HG03066 (cell line): ENCODE measurements around the gene STH.

Source experiments
- ATAC-seq: cut with Tn5 transposase; IDR thresholded peaks from one replicate; pipeline ENCODE4 v1.9.1; 2021; ENCODE audit warnings: low read depth; ENCODE audit not compliant: unreplicated experiment

Gene STH

DNA sequence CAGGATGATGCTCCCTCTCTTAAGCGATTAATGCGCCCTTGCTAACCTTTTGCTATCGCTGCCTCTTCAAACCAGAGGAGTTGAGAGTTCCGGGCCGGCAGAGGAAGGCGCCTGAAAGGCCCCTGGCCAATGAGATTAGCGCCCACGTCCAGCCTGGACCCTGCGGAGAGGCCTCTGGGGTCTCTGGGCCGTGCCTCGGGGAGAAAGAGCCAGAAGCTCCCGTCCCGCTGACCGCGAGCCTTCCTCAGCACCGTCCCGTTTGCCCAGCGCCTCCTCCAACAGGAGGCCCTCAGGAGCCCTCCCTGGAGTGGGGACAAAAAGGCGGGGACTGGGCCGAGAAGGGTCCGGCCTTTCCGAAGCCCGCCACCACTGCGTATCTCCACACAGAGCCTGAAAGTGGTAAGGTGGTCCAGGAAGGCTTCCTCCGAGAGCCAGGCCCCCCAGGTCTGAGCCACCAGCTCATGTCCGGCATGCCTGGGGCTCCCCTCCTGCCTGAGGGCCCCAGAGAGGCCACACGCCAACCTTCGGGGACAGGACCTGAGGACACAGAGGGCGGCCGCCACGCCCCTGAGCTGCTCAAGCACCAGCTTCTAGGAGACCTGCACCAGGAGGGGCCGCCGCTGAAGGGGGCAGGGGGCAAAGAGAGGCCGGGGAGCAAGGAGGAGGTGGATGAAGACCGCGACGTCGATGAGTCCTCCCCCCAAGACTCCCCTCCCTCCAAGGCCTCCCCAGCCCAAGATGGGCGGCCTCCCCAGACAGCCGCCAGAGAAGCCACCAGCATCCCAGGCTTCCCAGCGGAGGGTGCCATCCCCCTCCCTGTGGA, 16.0 kb upstream of the STH start:
- ATAC-seq = no peak

DNA sequence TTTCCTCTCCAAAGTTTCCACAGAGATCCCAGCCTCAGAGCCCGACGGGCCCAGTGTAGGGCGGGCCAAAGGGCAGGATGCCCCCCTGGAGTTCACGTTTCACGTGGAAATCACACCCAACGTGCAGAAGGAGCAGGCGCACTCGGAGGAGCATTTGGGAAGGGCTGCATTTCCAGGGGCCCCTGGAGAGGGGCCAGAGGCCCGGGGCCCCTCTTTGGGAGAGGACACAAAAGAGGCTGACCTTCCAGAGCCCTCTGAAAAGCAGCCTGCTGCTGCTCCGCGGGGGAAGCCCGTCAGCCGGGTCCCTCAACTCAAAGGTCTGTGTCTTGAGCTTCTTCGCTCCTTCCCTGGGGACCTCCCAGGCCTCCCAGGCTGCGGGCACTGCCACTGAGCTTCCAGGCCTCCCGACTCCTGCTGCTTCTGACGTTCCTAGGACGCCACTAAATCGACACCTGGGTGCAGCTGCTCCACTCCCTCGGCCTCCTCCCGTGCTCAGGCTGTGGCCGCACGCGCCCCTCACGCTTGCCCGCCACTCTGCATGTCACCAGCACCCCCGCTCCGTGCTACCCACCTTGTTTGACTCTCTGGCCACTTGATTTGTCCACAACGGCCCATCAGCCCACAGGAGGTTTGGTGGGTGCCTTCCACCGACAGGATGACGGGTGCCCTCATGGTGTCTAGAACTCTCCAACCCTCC, 15.3 kb upstream of the STH start:
- ATAC-seq = no peak

DNA sequence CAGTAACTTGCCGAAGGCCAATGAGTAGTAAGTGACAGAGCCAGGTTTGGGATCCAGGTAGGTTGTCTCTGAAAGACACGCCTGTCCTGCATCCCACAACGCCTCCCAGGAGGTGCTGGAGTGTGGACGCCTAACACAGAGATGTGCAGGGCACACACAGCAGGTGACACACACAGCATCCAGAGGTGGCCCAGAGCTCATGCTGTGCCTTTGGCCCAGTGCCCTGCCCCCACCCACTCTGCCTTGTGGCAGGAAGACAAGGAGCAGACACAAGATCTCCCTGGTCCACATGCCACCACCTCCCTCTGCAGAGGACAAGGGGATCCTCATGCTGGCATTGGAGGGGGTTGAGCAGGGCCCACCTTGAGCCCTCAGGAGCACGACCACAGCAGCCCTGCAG, 14.7 kb upstream of the STH start:
- no peak for ATAC-seq

DNA sequence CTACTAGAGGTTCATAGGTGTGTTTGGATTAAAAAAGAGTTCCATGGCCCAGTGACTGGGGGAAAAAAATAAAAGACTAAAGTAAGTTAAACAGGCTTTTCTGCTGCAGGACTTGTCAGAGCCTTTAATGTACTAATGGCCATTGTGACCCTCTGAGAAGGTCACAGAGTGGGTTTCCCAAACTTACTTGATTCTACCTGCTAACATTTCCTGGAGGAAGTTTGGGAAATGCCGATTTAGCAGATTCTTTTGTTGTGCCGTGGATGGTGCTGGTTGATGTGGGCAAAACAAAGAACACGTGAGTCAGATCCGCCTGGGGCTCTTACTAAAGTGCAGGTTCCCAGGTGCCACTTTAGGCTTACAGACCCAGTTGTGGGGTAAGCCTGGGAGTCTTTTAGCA, 13.6 kb upstream of the STH start:
- no peak for ATAC-seq

DNA sequence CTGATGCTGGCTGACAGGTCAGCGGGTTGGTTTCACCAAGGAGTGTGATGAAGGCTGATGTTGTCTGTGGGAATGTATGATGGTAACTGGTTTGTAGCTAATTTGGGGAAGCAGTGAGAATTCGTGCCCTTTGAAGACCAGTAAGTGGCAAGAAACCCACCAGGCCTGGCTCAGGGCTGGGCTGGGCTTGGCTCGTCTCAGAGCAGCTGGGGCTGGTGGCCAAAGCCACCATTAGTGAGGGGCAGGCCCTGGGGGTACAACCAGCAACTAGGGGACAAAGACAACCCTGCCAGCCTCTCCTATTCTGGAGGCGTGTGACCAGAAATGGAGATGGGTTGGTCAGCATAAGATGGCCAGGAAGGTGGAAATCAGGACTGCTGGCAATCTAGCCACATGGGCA, 13.0 kb upstream of the STH start:
- no peak for ATAC-seq

GRCh38 chr17:45987706-45988105, 11.3 kb upstream of the STH start:
- no peak for ATAC-seq

- ATAC-seq = no peak
Measured at GRCh38 chr17:45989759-45990158, 9.3 kb upstream of the STH start.

DNA sequence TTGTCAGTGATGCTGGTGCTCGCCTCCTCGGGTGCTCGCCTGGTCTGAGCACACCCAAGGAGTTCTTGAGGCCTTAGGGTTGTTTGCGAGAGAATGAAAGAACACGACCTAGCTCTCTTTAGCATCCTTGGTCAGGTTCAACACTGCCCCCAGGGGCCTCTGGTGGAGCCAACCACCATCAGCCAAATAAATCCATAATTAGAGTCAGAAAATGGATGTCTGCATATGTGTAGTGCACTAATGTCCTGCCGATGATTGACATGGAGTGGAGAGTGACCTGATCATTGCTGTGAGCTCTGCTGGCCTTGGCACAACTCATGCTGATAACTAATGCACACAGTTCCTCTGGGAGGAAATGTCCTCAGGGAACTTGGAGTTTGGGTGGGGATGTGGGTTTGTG, 8.2 kb upstream of the STH start:
- no peak for ATAC-seq

DNA sequence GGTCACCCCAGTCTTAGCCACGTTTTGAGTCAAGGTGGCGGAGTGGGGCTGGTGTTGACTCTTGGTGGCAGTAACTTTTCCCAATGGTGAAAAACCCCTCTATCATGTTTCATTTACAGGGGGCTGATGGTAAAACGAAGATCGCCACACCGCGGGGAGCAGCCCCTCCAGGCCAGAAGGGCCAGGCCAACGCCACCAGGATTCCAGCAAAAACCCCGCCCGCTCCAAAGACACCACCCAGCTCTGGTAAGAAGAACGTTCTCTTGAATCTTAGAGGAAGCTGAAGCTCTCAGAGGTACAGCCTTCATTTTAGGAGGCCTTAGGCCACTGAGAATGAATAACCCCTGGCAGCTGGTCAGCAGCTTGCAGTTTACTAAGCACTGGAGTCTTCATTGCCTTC, 7.7 kb upstream of the STH start:
- ATAC-seq = no peak

- no peak for ATAC-seq
Measured at GRCh38 chr17:45992175-45992574, 6.9 kb upstream of the STH start.

GRCh38 chr17:45992904-45993303, 6.1 kb upstream of the STH start:
- ATAC-seq = no peak

- no peak for ATAC-seq
Measured at GRCh38 chr17:45993962-45994627, 5.0 kb upstream of the STH start.

GRCh38 chr17:45994987-45995386, 4.1 kb upstream of the STH start:
- no peak for ATAC-seq

DNA sequence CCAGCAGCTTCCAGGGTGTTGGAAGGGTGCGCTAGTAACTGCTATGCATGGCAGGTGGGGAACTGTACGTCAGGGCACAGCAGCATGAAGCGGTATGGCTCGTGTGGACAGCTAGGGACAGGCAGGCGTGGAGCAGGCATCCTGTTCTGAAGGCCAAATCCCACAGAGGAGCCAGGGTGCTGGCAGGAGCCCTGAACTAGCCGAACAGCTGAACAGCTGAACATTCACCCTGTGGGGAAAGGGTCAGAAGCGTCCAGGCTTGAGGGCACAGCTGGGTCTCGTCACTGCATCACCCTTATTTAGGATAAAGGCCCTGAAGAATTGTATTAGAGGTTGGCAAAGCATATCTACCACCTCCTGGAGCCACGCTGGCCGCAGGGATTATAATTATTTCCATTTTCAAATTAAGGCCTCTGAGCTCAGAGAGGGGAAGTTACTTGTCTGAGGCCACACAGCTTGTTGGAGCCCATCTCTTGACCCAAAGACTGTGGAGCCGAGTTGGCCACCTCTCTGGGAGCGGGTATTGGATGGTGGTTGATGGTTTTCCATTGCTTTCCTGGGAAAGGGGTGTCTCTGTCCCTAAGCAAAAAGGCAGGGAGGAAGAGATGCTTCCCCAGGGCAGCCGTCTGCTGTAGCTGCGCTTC, 3.3 kb upstream of the STH start:
- no peak for ATAC-seq

DNA sequence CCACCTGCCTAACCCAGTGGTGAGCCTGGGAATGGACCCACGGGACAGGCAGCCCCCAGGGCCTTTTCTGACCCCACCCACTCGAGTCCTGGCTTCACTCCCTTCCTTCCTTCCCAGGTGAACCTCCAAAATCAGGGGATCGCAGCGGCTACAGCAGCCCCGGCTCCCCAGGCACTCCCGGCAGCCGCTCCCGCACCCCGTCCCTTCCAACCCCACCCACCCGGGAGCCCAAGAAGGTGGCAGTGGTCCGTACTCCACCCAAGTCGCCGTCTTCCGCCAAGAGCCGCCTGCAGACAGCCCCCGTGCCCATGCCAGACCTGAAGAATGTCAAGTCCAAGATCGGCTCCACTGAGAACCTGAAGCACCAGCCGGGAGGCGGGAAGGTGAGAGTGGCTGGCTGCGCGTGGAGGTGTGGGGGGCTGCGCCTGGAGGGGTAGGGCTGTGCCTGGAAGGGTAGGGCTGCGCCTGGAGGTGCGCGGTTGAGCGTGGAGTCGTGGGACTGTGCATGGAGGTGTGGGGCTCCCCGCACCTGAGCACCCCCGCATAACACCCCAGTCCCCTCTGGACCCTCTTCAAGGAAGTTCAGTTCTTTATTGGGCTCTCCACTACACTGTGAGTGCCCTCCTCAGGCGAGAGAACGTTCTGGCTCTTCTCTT, 2.6 kb upstream of the STH start:
- ATAC-seq = no peak

DNA sequence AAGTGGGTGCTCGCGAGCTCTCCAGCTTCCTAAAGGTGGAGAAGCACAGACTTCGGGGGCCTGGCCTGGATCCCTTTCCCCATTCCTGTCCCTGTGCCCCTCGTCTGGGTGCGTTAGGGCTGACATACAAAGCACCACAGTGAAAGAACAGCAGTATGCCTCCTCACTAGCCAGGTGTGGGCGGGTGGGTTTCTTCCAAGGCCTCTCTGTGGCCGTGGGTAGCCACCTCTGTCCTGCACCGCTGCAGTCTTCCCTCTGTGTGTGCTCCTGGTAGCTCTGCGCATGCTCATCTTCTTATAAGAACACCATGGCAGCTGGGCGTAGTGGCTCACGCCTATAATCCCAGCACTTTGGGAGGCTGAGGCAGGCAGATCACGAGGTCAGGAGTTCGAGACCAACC, 1.9 kb upstream of the STH start:
- no peak for ATAC-seq

- no peak for ATAC-seq
Measured at GRCh38 chr17:45997624-45998023, 1.4 kb upstream of the STH start.

DNA sequence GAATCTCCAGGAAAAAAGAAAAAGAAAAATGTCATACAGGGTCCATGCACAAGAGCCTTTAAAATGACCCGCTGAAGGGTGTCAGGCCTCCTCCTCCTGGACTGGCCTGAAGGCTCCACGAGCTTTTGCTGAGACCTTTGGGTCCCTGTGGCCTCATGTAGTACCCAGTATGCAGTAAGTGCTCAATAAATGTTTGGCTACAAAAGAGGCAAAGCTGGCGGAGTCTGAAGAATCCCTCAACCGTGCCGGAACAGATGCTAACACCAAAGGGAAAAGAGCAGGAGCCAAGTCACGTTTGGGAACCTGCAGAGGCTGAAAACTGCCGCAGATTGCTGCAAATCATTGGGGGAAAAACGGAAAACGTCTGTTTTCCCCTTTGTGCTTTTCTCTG, 845 bp downstream of the STH start:
- ATAC-seq = no peak

DNA sequence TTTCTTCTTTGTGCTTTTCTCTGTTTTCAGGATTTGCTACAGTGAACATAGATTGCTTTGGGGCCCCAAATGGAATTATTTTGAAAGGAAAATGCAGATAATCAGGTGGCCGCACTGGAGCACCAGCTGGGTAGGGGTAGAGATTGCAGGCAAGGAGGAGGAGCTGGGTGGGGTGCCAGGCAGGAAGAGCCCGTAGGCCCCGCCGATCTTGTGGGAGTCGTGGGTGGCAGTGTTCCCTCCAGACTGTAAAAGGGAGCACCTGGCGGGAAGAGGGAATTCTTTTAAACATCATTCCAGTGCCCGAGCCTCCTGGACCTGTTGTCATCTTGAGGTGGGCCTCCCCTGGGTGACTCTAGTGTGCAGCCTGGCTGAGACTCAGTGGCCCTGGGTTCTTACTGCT, 1.2 kb downstream of the STH start:
- ATAC-seq = no peak

- ATAC-seq = no peak
Measured at GRCh38 chr17:46000757-46001156, 1.7 kb downstream of the STH start.
